Neutrophil (primary cell): ENCODE measurements around the gene MCM7.

Source experiments
- H3K27ac ChIP-seq: fragments of 200-600 bp; sonication (generic); 2 replicates; pipeline ENCODE4 v1.5.1; 2016; ENCODE audit warnings: mild to moderate bottlenecking, moderate library complexity
- H3K27me3 ChIP-seq: fragments of 200-600 bp; sonication (generic); 2 replicates; pipeline ENCODE4 v1.6.0; 2016; ENCODE audit warnings: mild to moderate bottlenecking
- H3K36me3 ChIP-seq: fragments of 200-600 bp; sonication (generic); 2 replicates; pipeline ENCODE4 v1.5.1; 2017
- H3K4me1 ChIP-seq, 2 experiments: fragments of 200-600 bp in 1 of 2; sonication (generic) in 1 of 2; 1 replicate in 1 of 2; 2 replicates in 1 of 2; pipeline versions ENCODE4 v1.5.1 to v1.6.1; 2013 to 2016; ENCODE audit warnings: low read depth in 1 of 2, low read length in 1 of 2, mild to moderate bottlenecking in 1 of 2, moderate library complexity in 1 of 2; ENCODE audit not compliant: control insufficient read depth in 1 of 2, insufficient read depth in 1 of 2
- H3K4me3 ChIP-seq, 2 experiments: fragments of 200-600 bp in 1 of 2; sonication (generic) in 1 of 2; 1 replicate in 1 of 2; 2 replicates in 1 of 2; pipeline ENCODE4 v1.5.1; 2013 to 2016; ENCODE audit warnings: low read depth in 1 of 2, low read length in 1 of 2, mild to moderate bottlenecking in 1 of 2, moderate library complexity in 1 of 2
- H3K9me3 ChIP-seq: fragments of 200-600 bp; sonication (generic); 2 replicates; pipeline ENCODE4 v1.5.1; 2016
- CTCF ChIP-seq: fragments of 200-600 bp; sonication (generic); IDR thresholded peaks from 2 replicates; pipeline ENCODE4 v1.5.1; 2016; ENCODE audit warnings: antibody characterized with exemption

The MCM7 gene

GRCh38 chr7:100105534-100105933, 4.3 kb upstream of the MCM7 start:
- TF ChIP-seq CTCF: no peak
- Histone ChIP-seq H3K9me3 (no peaks in the 10 kb centered on the region), H3K4me1 (peaks cover 3 to 8% of the 10 kb centered on the region in 2 experiments), H3K4me3 (no peak overlapping the region), H3K27me3 (no peaks in the 10 kb centered on the region), H3K27ac (no peak overlapping the region), H3K36me3 (peaks cover 51% of the 10 kb centered on the region)

DNA sequence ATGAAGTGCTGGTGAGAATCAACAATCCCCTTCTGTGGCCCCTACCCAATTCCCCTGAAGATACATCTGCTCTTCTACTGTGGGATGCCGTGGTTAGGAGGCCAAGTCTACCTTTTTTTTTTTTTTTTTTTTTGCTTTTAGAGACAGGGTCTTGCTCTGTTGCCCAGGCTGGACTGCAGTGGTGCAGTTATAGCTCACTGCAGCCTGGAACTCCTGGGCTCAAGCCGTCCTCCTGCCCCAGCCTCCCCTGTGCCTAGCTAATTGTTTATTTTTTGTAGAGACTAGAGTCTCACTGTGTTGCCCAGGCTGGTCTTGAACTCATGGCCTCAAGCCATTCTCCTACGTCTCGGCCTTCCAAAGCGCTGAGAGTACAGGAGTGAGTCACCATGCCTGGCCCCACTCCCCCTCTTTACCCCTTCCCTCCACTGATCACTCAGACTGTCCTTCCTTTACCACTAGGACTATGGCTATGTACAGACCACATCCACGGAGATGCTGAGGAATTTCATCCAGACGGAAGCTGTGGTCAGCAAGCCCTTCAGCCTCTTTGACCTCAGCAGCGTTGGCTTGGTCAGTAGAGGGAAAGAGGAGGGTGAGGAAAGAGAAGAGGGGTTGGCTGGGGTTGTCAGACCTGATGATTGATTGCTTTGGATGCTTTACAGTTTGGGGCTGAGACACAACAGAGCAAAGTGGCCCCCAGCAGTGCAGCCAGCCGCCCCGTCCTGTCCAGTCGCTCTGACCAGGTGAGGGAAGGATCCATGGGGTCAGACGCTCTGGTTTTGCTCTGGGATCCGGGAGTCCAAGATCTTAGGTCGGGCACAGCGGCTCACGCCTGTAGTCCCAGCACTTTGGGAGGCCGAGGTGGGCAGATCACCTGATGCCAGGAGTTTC, 2.0 kb upstream of the MCM7 start:
- H3K4me3 ChIP-seq: no peak overlapping the region

GRCh38 chr7:100100420-100101015, 679 bp downstream of the MCM7 start:
- H3K36me3 ChIP-seq: peaks cover 36% of the 10 kb centered on the region
- peak; percentile 47 for TF ChIP-seq CTCF

More for the DNA sequence above, 2.0 kb upstream of the MCM7 start:
- Histone ChIP-seq H3K4me1 (peaks cover 12 to 18% of the 10 kb centered on the region in 2 experiments), H3K36me3 (peaks cover 35% of the 10 kb centered on the region), H3K27me3 (no peaks in the 10 kb centered on the region), H3K27ac (no peak overlapping the region), H3K9me3 (no peaks in the 10 kb centered on the region)
- TF ChIP-seq CTCF: no peak

GRCh38 chr7:100099452-100099851, 1.7 kb downstream of the MCM7 start:
- Histone ChIP-seq H3K27ac (peak overlapping the region; percentile 93), H3K36me3 (peaks cover 39% of the 10 kb centered on the region), H3K4me3 (peak overlapping the region in 1 of 2 experiments; percentile 90), H3K27me3 (no peaks in the 10 kb centered on the region), H3K9me3 (no peaks in the 10 kb centered on the region), H3K4me1 (peaks cover 12 to 18% of the 10 kb centered on the region in 2 experiments)
- TF ChIP-seq CTCF: no peak

More at GRCh38 chr7:100100420-100101015, 679 bp downstream of the MCM7 start:
- Histone ChIP-seq H3K4me1 (peaks cover 12 to 18% of the 10 kb centered on the region in 2 experiments), H3K27ac (peak overlapping the region; percentile 93), H3K4me3 (peak overlapping the region; percentile 90 to 96), H3K9me3 (no peaks in the 10 kb centered on the region), H3K27me3 (no peaks in the 10 kb centered on the region)

DNA sequence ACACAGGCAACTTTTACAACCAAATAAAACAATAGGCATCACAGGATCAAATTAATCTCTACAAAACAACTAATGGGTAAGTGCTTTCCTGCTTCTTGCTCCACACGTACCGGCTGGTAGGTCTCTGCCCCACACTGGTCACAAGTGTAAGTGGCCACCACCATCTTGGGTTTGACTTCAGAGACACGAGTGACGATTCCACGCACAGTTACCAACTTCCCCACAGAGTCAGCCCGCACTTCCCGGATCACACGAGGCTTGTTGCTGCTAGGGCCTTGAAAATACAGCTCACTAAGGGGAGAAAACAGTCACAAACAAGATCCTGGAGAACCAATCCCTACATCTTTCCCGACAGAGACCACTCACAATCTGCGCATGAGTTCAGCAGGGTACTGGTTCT, 2.3 kb downstream of the MCM7 start:
- H3K27ac ChIP-seq: peak overlapping the region; percentile 25
- peaks cover 12 to 18% of the 10 kb centered on the region in 2 experiments for H3K4me1 ChIP-seq
- no peak overlapping the region for H3K4me3 ChIP-seq
- no peak for TF ChIP-seq CTCF
- H3K9me3 ChIP-seq: no peaks in the 10 kb centered on the region
- H3K27me3 ChIP-seq: no peaks in the 10 kb centered on the region
- peaks cover 43% of the 10 kb centered on the region for H3K36me3 ChIP-seq
